Measurements from ENCODE around the gene BRCA2. TPM values are rescaled to one million over a fixed set of nuclear protein-coding genes. Genes with fewer than 3 reads are reported as not detected.

Gene BRCA2
- polyA plus RNA-seq, 1 experiment, result 0.91 TPM

DNA sequence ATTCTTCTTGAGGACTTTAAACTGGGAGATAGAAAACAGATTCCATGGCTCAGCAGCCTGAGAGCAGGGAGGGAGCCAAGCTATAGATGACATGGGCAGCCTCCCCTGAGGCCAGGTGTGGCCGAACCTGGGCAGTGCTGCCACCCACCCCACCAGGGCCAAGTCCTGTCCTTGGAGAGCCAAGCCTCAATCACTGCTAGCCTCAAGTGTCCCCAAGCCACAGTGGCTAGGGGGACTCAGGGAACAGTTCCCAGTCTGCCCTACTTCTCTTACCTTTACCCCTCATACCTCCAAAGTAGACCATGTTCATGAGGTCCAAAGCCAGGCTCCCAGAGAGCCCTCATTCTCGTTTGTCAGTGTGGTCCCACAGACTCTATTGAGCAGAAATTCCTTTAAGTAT, 104.6 kb downstream of the BRCA2 start:
- Histone ChIP-seq H3K36me3 (ENCODE audit: control insufficient read depth, insufficient read depth, low read length) (no peaks in the 10 kb centered on the region), H3K4me3 (ENCODE audit: low read depth, low read length) (no peak overlapping the region), H3K27me3 (ENCODE audit: control insufficient read depth, insufficient read depth, low read length) (no peaks in the 10 kb centered on the region)
- TF ChIP-seq, protein P1, sequence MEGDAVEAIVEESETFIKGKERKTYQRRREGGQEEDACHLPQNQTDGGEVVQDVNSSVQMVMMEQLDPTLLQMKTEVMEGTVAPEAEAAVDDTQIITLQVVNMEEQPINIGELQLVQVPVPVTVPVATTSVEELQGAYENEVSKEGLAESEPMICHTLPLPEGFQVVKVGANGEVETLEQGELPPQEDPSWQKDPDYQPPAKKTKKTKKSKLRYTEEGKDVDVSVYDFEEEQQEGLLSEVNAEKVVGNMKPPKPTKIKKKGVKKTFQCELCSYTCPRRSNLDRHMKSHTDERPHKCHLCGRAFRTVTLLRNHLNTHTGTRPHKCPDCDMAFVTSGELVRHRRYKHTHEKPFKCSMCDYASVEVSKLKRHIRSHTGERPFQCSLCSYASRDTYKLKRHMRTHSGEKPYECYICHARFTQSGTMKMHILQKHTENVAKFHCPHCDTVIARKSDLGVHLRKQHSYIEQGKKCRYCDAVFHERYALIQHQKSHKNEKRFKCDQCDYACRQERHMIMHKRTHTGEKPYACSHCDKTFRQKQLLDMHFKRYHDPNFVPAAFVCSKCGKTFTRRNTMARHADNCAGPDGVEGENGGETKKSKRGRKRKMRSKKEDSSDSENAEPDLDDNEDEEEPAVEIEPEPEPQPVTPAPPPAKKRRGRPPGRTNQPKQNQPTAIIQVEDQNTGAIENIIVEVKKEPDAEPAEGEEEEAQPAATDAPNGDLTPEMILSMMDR (IDR thresholded peaks at IDR 0.05; ENCODE audit: insufficient read depth, low read depth, low read length), result no peak
- DNase-seq (ENCODE audit: low read depth), result no peak
- CTCF ChIA-PET, result no interaction called here
- POLR2A ChIA-PET, result no interaction called here

- ChIA-PET CTCF (interaction anchor here (1.3 to 1.6 kb wide), 2 partner anchors 9 to 16 kb away, joined by 3 to 4 read pairs; no protein-coding TSS in a partner anchor), POLR2A (no interaction called here)
- H3K27me3 ChIP-seq (ENCODE audit: control insufficient read depth, insufficient read depth, low read length), result no peaks in the 10 kb centered on the region
- H3K36me3 ChIP-seq (ENCODE audit: control insufficient read depth, insufficient read depth, low read length), result no peaks in the 10 kb centered on the region
- no peak overlapping the region for H3K4me3 ChIP-seq (ENCODE audit: low read depth, low read length)
- no peak for DNase-seq (ENCODE audit: low read depth)
- TF ChIP-seq, protein P1 (IDR thresholded peaks at IDR 0.05; ENCODE audit: insufficient read depth, low read depth, low read length), result no peak
Observed at GRCh38 chr13:32423592-32423991, 108.3 kb downstream of the BRCA2 start.

DNA sequence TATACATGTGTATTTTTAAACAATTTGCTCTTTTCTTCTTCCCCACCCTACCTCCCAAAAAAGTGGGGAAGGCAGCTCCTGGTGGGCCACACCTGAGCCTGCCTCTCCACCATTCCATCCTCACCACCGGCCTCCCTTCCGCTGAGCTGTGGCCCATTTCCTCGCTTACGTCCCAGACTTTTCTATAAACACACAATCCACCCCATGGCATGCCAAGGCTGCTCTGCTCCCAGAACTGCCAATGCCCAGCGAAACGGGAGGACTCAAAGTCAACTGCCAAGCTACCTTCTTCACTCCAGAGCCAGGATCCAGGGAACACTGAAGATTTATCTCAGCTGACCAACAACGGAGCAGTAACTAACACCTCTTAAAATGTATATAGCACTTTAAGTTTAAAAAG, 109.8 kb downstream of the BRCA2 start:
- Histone ChIP-seq H3K4me3 (ENCODE audit: low read depth, low read length) (no peak overlapping the region), H3K36me3 (ENCODE audit: control insufficient read depth, insufficient read depth, low read length) (no peaks in the 10 kb centered on the region), H3K27me3 (ENCODE audit: control insufficient read depth, insufficient read depth, low read length) (no peaks in the 10 kb centered on the region)
- DNase-seq (ENCODE audit: low read depth), result no peak
- CTCF ChIA-PET, result interaction anchor here (0.9 to 1.6 kb wide), 2 partner anchors 10 to 14 kb away, joined by 3 to 8 read pairs; no protein-coding TSS in a partner anchor
- TF ChIP-seq, protein P1 (IDR thresholded peaks at IDR 0.05; ENCODE audit: insufficient read depth, low read depth, low read length), result no peak
- POLR2A ChIA-PET, result no interaction called here

DNA sequence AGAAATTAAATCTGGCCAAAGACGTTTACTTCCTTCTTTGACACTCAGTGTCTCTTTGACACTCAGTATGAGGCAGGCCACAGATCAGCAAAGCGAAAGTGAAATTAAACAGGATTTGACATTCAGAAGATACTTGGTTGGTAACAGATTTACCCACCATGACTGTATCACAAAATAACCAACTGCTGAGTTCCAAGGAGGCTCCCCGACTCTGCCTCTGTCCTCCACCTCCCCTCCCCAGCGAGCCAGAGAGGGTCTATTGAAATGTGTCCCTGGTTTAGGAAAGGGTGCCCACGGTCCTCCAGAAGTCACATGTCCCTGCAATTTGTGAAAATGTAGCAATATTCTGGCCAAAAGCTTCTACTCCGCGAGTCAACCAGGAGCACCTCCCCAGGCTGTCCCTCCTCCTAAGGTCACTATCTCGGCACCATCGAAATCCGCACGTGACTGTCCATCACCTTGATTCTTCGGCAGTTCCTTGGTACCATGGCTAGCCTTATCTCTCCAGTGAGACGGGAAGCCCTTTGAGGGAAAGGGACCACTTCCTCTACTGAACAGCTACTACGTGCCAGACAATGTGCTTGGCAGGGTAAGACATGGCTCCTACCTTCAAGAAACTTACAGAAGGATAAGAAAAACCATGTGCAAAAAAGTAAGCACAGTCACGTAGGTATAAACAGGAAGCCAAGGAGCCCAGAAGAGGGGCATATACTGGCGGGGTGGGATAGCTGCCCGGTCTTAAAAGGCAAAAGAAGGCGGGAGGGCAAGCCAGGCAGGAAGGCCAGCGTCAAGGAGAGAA, 111.1 kb downstream of the BRCA2 start:
- POLR2A ChIA-PET, result interaction anchor here (0.6 kb wide), 1 partner anchor 392 kb away, joined by 4 read pairs; no protein-coding TSS in a partner anchor
- no peaks in the 10 kb centered on the region for H3K36me3 ChIP-seq (ENCODE audit: control insufficient read depth, insufficient read depth, low read length)
- H3K27me3 ChIP-seq (ENCODE audit: control insufficient read depth, insufficient read depth, low read length), result no peaks in the 10 kb centered on the region
- no peak for DNase-seq (ENCODE audit: low read depth)
- TF ChIP-seq, protein P1 (IDR thresholded peaks at IDR 0.05; ENCODE audit: insufficient read depth, low read depth, low read length), result no peak
- H3K4me3 ChIP-seq (ENCODE audit: low read depth, low read length), result peak overlapping the region; percentile 52; the same call in 1 of the 2 replicates
- CTCF ChIA-PET, result interaction anchor here (1.6 kb wide), 1 partner anchor 12 kb away, joined by 8 read pairs; no protein-coding TSS in a partner anchor

GRCh38 chr13:32426990-32427851, 111.9 kb downstream of the BRCA2 start:
- Histone ChIP-seq H3K27me3 (ENCODE audit: control insufficient read depth, insufficient read depth, low read length) (no peaks in the 10 kb centered on the region), H3K4me3 (ENCODE audit: low read depth, low read length) (peak overlapping the region; percentile 52), H3K36me3 (ENCODE audit: control insufficient read depth, insufficient read depth, low read length) (no peaks in the 10 kb centered on the region)
- no peak for DNase-seq (ENCODE audit: low read depth)
- TF ChIP-seq, protein P1 (IDR thresholded peaks at IDR 0.05; ENCODE audit: insufficient read depth, low read depth, low read length), result no peak
- ChIA-PET CTCF (interaction anchor here (1.1 kb wide), 1 partner anchor 42 kb away, joined by 3 read pairs; no protein-coding TSS in a partner anchor), POLR2A (interaction anchor here (0.6 kb wide), 1 partner anchor 393 kb away, joined by 4 read pairs; no protein-coding TSS in a partner anchor)
